Eye (tissue), 1 donor: ENCODE measurements around the gene OCSTAMP.
A peak's percentile ranks its signal among the peaks of the same experiment; 100 is the strongest.

Experiments
- DNase-seq: peaks from one replicate; pipeline ENCODE4 v3.0.0-alpha.2; 2015

Gene OCSTAMP, protein sequence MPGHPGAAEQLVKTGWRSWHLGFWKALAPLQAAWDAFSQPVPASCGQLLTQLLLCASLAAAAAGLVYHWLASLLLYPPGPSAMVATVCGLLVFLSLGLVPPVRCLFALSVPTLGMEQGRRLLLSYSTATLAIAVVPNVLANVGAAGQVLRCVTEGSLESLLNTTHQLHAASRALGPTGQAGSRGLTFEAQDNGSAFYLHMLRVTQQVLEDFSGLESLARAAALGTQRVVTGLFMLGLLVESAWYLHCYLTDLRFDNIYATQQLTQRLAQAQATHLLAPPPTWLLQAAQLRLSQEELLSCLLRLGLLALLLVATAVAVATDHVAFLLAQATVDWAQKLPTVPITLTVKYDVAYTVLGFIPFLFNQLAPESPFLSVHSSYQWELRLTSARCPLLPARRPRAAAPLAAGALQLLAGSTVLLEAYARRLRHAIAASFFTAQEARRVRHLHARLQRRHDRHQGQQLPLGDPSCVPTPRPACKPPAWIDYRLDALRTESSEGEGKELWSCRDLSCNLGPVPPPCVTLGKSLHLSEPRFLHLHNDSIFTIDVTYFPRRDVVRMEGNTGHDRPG

GRCh38 chr20:46550461-46550860 lies at the start of gene OCSTAMP:
Gene OCSTAMP, minus strand, starts transcription at chr20:46550654. Its CDS starts 94 bp downstream, at chr20:46550560.
- no peak for DNase-seq

DNA sequence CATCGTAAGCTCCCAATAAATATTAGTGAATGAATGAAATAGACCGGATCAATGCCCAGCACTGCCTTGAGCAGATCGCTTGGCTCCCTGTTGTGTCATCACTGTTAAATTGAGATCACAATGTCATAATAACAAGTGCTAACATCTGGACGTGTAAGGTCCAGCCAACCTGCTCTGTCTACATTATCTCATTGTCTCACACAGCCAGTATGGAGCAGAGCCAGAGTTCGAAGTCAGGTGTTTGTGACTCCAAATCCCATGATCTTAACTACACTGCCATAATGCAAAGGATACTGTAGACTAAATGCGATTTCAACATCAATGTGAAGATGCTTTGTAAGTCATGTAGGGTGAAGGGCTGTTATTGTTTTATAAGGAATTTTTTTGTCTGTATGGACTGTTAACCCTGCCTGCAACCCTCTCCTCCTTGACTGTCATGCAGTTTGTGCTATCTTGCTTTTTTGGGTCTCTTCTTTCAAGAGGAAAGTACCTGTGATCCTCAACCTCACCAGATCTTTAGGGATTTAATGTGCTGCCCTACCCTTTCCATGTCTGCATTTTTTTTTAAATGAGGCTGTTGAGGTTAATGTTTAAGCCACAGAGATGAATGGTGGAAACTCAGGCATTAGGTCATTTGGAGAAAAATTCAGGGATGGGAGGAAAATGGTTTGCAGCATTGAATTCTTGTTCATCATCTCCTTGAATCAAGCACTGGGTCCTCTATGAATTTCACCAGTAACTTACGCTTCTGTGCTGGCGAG lies 49.0 kb upstream of the OCSTAMP start:
- no peak for DNase-seq

GRCh38 chr20:46595933-46596332 lies 45.5 kb upstream of the OCSTAMP start:
- no peak for DNase-seq

DNA sequence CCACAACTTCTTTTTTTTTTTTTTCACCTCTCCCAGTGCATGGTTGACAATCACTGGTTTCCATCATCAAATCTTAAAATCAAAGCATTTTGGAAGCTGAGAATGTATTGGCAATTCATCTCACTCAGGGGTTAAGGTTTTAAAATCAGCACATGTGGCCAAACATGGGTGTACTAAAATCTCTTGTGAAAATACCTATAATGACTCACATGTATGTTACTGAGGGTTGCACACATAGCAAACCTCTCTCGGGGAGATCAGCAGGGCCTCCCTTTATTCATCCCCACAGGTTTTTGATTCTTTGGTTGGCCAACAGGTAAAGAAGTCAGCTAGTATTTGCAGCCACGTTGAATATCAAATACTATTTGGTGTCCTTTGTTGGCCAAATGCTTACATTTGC lies 44.3 kb upstream of the OCSTAMP start:
- DNase-seq, result no peak

GRCh38 chr20:46592580-46593362 lies 42.3 kb upstream of the OCSTAMP start:
- DNase-seq, result no peak

DNA sequence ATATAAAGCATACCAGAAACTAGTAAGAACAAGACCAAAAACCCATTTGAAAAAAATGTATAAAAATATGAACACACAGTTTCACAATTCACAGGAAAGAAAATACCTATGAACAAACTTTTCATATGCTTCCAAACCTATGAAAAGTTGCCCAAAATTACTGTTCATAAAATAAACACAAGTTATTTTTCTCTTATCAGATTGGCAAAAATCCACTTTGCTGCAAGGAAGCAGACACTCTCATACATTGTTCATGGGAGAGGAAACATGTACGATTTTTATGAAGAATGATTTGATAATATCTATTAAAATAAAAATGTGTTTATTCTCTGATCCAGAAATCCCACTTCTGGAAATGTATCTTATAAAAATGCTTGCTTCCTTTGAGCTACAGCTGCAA lies 40.0 kb upstream of the OCSTAMP start:
- no peak for DNase-seq

DNA sequence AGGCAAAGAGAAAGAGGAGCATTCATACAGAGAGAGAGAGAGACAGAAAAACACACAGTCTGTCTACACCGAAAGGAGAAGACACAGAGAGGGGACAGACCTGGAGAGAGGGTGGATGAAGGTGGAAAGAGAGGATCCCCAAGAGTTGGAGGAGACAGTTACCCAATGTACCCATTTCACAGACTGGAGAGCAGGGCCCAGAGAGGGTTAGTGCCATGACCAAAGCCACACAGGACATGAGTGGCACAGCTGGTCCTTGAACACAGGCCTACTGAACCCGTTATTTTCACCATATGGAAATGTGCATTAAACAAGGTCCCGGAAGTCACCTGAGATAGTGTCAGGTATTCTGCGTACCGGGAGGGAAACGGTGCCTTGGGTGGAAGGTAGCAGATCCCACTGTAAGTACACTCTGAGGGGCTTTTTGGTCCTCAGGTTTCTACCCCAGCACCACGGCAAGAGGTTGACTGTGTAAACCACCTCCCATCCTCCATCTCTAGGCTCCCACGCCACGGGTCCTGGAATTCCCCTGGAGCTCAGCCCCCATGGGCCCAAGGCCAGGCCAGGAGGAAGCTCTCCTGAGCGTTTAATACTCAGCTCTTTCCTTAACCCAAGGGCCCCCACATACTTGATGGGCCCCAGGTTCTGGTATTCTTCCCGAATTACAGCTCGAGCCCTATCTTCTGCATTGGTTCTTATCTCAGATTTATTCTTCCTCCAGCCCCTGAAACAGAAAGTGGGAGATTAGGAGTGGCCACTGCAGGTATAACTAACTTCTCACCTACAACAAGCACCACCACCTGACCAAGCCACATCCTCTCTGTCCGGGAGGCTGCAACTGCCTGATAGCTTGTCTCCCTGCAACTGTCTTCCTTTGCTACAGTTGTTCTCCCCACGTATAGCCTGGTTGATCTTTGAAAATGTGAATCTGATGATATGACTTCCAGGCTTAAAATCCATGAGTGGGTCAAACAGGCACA lies 38.4 kb upstream of the OCSTAMP start:
- DNase-seq, result no peak

GRCh38 chr20:46587986-46588385 lies 37.5 kb upstream of the OCSTAMP start:
- DNase-seq, result no peak

GRCh38 chr20:46586724-46587123 lies 36.3 kb upstream of the OCSTAMP start:
- DNase-seq, result no peak

DNA sequence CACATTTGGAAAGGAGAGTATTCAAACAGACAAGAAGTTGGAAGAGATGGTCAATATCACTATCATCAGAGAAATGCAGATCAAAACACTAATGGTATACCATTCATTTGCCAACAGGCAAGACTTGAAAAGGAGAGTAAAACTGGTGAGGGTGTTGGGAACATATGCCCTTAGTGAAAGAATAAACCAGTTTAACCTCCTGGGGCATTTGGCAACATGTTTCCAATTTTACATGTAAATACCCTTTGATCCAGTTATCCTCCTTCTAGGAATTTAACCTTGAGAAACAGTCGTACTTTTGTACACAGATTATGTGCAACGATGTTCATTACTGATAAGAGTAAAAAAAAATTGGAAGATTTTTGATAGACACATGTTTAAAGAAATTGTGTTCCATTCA lies 34.1 kb upstream of the OCSTAMP start:
- DNase-seq, result no peak

GRCh38 chr20:46583411-46584214 lies 33.2 kb upstream of the OCSTAMP start:
- DNase-seq, result peak; percentile 26

DNA sequence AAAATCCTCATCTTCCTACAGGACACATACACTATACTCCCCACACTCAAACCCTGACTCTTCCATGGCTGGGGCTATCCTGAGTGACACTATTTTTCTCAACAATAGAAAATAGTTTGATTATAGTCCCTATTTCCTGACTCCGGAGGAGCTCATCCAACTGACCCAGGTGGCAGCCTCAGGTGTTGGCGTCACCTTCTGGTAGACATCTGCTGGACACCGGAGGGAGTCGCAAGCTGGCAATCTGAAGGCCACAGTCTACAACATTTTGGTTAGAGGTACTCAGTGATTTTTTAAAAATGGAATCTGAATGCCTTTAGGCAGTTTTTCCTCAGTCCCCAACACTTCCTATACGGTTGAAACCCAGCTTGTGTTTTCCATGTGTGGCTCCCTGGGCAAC lies 32.2 kb upstream of the OCSTAMP start:
- DNase-seq, result no peak

GRCh38 chr20:46581391-46581790 lies 30.9 kb upstream of the OCSTAMP start:
- DNase-seq, result no peak

- DNase-seq, result no peak
Measured at GRCh38 chr20:46580613-46581205, 30.3 kb upstream of the OCSTAMP start.

GRCh38 chr20:46578745-46579144 lies 28.3 kb upstream of the OCSTAMP start:
- DNase-seq, result no peak

GRCh38 chr20:46576774-46577395 lies 26.4 kb upstream of the OCSTAMP start:
- DNase-seq, result no peak

DNA sequence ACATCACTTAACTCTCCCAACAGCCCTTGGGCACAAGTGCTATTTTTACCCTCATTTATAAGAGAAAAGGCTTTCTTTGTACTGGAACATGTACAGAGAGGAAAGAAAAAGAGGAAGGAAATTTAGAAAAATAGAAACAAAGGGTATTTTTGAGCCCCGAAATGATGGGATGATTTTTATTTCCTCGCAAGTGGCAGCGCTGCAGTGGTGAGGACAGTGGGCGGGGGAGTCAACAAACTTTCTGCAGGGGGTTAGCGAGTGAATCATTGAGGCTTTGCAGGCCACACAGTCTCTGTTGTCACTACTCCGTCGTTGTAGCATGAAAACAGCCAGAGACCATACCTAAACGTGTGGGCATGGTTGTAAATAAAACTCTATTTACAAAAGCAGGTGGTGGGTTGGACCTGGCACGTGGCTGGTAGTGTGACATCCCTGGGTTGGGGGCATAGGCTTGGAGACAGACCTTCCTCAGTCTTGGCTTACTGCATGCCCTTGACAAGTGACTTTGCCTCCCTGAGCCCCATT lies 25.5 kb upstream of the OCSTAMP start:
- no peak for DNase-seq

GRCh38 chr20:46575394-46575793 lies 24.9 kb upstream of the OCSTAMP start:
- DNase-seq, result no peak

GRCh38 chr20:46573788-46574584 lies 23.5 kb upstream of the OCSTAMP start:
- DNase-seq, result no peak
